ENCODE results near the gene DGCR6L.
"Not testable (repeated sequence)": the region's sequence is repeated elsewhere in the genome, so short reads cannot be mapped to it uniquely, and the experiment has no call there.

DGCR6L gene

GRCh38 chr22:20308806-20309650, 10.8 kb downstream of the DGCR6L start:
- not testable (repeated sequence) for H3K27ac ChIP-seq

GRCh38 chr22:20307448-20308447, 12.1 kb downstream of the DGCR6L start:
- not testable (repeated sequence) for H3K27ac ChIP-seq

- not testable (repeated sequence) for H3K27ac ChIP-seq
Measured at GRCh38 chr22:20306646-20307447, 13.0 kb downstream of the DGCR6L start.

GRCh38 chr22:20305894-20306645, 13.8 kb downstream of the DGCR6L start:
- no peak overlapping the region for H3K27ac ChIP-seq
- no peak for TF ChIP-seq CTCF (conservative IDR thresholded peaks at IDR 0.05)
- no peak for TF ChIP-seq ZFX (IDR thresholded peaks at IDR 0.05)

- not testable (repeated sequence) for H3K27ac ChIP-seq
Measured at GRCh38 chr22:20305230-20305893, 14.5 kb downstream of the DGCR6L start.

- H3K27ac ChIP-seq, result no peak overlapping the region
- TF ChIP-seq CTCF (conservative IDR thresholded peaks at IDR 0.05), result no peak
Measured at GRCh38 chr22:20304646-20305045, 15.2 kb downstream of the DGCR6L start.

- not testable (repeated sequence) for H3K27ac ChIP-seq
Measured at GRCh38 chr22:20303229-20303534, 16.7 kb downstream of the DGCR6L start.

- H3K27ac ChIP-seq, result no peak overlapping the region
- TF ChIP-seq ZFX (IDR thresholded peaks at IDR 0.05), result no peak
- no peak for TF ChIP-seq CTCF (conservative IDR thresholded peaks at IDR 0.05)
Measured at GRCh38 chr22:20302438-20303228, 17.2 kb downstream of the DGCR6L start.

GRCh38 chr22:20299746-20300136, 20.1 kb downstream of the DGCR6L start:
- TF ChIP-seq ZFX (IDR thresholded peaks at IDR 0.05), result no peak
- TF ChIP-seq CTCF (conservative IDR thresholded peaks at IDR 0.05), result no peak
- H3K27ac ChIP-seq, result no peak overlapping the region; the same call in 1 of the 2 replicates
